Left lobe of liver (tissue), 2 donors: ENCODE data around the gene GABRR2. TPM values are rescaled to one million over a fixed set of nuclear protein-coding genes. Genes with fewer than 3 reads are reported as not detected.
"Not testable (repeated sequence)": the region's sequence is repeated elsewhere in the genome, so short reads cannot be mapped to it uniquely, and the experiment has no call there.

ENCODE experiments used
- ATAC-seq: fragments of 200-7000 bp; cut with Tn5 transposase; one replicate; pipeline ENCODE4 v1.9.1; 2020; ENCODE audit warnings: mild to moderate bottlenecking, moderate library complexity
- DNase-seq: peaks from one replicate; pipeline ENCODE4 v3.0.0-alpha.2; 2020; ENCODE audit warnings: low spot score
- total RNA-seq: library from RNA; stranded (reverse); gene quantifications from one replicate; pipeline ENCODE4 v1.2.1, GENCODE V29; 2021
- donor health status: DM: no; HTN: no; CAD: no; lungs with moderate emphysema.
- donor health status: DM: no; HTN: yes; CAD: no.

Gene GABRR2
- total RNA-seq, 1 donor from 2014 or later, result 0.58 TPM

DNA sequence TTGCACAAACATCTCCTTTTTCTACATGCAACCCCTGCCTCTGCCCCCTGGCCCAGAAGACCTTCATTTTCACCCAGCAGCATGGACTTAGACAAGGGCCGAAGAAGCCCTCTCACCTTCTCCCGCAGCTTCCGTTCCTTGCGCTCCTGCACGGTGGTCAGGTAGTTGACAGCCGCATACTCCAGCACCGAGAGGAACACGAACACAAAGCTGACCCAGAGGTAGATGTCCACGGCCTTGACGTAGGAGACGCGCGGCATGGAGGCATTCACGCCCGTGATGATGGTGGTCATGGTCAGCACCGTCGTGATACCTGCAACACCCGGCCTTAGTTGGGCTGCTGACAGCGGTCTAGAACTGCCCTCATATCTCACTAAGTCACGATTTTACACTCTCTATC, 50.8 kb downstream of the GABRR2 start:
- DNase-seq (peak; percentile 22), ATAC-seq (no peak)

DNA sequence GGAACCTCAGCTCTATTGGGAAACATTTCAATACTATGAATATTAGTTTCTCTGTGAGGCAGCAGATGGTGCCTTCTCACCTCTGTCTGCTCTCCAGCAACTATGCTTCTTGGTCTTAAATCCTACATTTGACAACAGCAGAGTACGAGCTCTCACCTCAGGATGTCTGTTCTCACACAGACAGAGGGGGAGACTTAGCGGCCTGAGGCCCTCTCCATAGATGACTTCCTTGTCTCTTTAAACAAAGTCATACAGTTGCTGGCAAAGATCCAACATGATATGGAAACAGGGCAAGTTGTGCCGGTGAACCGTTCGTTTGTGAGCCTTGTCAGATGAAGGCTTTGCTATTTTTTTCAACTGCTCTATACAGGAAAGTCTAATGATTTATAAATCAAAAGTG, 54.3 kb downstream of the GABRR2 start:
- DNase-seq (peak; percentile 24), ATAC-seq (no peak)

DNA sequence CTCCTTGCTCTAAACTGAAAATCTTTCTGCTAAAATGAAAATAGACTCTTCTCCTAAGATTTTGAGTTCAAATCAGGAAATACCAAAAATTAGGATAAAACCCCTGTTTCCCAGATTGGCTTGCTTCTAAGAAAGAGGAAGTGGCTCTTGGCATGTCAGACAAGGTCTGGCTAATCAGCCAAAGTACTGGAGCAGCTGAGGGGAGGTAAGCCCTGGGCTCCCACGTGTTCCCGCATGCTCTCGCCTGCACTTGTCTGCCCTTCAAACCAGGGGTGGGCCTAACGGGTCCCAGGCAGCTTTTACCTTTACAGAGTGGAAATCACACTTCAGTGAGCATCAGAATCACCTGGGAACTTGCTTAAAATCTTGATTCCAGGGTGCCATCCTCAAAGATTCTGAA, 54.8 kb downstream of the GABRR2 start:
- ATAC-seq, result no peak

GRCh38 chr6:89258912-89259311, 56.2 kb downstream of the GABRR2 start:
- DNase-seq (no peak), ATAC-seq (no peak)

More for the DNA sequence above, 54.8 kb downstream of the GABRR2 start:
- DNase-seq, result peak; percentile 15

DNA sequence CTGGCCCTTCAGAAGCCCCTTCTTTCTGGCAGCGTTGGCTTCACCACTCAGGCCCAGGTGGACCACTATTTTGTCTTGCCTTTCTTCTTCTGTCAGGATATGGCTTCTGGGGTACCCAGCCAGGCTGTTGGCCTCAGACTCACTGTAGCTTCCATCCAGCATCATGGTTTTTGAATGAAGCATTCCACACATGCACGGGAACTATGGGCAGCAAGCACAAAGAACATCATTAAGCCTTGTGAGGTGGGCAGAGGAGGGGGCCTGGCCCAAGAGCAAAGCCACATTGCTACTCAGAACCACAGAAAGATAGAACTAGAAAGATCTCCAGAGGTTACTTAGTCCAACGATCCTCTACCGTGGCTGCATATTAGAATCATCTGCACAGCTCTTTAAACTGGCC, 57.3 kb downstream of the GABRR2 start:
- no peak for ATAC-seq
- DNase-seq, result peak; percentile 12

DNA sequence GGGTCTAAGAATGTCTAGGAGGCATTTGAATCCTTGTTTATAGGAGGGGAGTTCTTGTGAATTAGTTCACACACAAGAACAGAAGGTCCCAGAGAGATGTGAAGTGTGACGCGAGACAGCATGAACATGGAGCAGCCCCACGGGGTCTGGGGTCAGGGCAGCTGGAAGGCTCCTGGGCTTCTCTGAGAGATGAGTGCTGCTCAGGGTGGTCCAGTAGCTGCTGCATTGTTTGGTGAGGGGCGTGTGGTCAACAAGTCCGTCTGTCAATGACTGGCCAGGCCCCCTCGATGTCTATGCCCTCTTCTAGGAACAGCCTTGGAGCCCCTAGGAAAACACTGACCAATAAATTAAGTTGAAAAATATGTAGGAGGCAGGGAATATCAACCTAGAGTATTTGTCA, 57.8 kb downstream of the GABRR2 start:
- ATAC-seq, result no peak
- DNase-seq, result peak; percentile 11

- ATAC-seq, result no peak
Observed at GRCh38 chr6:89255417-89255816, 59.7 kb downstream of the GABRR2 start.

DNA sequence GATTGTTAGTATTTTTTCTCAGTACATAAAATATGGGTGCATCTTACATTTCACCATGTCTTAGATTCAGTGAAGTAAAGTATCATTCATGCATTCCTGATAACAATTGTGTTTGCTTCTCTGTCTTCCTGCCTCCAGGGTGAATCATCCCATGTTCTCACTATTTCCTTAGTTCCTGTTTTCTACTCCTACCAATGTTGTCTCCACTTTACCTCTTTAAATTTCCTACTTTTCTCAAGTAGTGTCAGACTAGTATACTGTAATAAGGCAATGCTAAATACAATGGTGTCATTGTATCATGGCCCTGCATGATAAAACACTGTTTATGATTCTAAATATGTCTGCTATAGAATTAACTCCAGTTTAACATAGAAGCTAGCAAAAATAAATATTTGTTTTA, 60.5 kb downstream of the GABRR2 start:
- ATAC-seq (no peak), DNase-seq (no peak)

More at GRCh38 chr6:89255417-89255816, 59.7 kb downstream of the GABRR2 start:
- no peak for DNase-seq

GRCh38 chr6:89252907-89253306, 62.2 kb downstream of the GABRR2 start:
- DNase-seq, result no peak
- ATAC-seq, result no peak

GRCh38 chr6:89251976-89252375, 63.1 kb downstream of the GABRR2 start:
- DNase-seq (no peak), ATAC-seq (no peak)

DNA sequence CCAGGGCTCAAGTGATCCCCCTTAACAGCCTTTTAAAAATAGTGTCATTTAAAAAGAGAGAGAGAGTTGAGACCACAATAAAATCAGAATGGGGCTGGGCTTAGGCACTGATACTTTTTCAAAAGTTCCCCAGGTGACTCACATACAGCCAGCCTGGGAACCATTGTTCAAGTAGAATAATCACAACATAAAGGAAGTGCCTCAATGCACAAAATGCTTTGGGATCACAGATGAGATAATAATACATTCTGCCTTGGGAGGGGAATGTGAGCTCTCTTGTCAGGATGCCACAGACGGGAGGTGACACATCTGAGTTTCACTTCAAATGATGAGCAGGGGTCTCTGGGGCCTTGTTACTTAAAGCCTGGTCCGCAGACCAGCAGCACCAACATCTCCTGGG, 63.9 kb downstream of the GABRR2 start:
- ATAC-seq (no peak), DNase-seq (no peak)

- DNase-seq (no peak), ATAC-seq (no peak)
Observed at GRCh38 chr6:89250239-89250638, 64.9 kb downstream of the GABRR2 start.

DNA sequence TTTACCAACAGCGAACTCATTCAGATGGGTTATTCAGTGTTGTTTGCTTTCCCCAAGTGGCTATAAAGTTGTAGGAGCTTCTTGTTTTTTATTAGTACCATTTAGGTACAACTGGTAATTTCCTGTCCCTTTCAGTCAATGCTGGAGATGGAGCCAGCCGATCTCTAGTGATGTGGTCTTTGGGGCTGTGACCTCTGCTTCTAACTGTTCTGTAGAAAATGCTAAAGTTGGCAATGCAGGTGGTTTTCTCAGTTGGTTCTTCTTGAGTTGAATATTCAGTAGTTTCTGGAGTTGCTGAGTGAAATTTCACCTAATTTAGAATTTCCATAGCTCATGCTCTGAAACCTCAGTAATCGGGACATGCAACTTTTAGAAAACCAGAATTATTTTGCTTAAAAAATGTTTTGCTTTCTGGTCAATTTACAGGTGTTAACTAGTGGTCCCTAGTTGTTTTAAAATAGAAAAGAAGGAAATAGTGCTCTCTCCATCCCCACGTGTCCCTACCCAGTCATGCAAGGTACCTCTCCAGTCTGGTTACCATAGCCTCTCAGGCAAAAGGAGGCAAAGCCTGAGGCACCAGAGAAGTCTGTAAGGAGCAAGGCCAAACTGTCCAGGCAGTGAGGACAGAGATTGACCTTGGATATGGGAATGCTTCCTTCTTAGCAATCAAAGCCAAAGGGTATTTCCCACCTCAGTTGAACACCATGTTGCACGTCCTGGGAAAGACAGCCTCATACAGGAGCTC, 70.7 kb downstream of the GABRR2 start:
- ATAC-seq (no peak), DNase-seq (no peak)

GRCh38 chr6:89243331-89243629, 71.8 kb downstream of the GABRR2 start:
- ATAC-seq, result no peak
- DNase-seq, result no peak

DNA sequence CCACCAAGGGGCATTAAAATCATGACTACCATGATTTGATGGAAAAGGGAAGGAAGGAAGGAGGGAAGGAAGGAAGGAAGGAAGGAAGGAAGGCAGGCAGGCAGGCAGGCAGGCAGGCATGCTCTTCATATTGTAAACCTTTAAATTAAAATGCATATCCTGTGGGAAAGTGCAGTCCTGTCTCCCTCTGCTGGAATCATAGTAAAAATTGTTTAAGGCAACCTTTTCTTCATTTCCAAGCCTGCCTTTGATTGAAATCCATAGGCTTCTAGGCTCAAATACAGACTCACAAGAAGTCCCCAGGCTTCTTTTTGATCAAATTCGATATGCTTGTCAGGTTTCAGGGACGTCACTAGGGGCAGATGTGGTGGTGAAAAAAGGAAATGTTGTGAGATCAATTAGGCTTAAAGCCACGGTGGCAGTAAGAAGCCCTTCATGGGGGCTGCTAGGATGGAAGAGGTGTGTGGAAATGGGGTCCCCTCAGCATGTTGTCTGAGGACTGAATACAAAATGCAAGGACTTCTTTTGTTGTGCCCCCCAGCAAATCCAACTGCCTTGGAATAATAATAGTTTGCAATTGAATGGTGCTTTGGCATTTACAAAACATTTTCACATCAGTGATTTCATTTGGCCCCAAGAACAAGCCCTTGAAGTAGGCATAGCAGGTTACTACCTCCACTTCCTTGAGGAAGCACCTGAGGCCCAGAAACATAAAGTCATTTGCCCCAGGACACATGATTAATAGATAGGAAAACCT, 72.3 kb downstream of the GABRR2 start:
- ATAC-seq, result peak; percentile 88
- DNase-seq, result no peak

GRCh38 chr6:89239338-89239737, 75.8 kb downstream of the GABRR2 start:
- DNase-seq, result no peak

GRCh38 chr6:89237158-89237557, 77.9 kb downstream of the GABRR2 start:
- no peak for ATAC-seq
- no peak for DNase-seq

More at GRCh38 chr6:89239338-89239737, 75.8 kb downstream of the GABRR2 start:
- ATAC-seq, result peak; percentile 52

- DNase-seq, result not testable (repeated sequence)
Observed at GRCh38 chr6:89233605-89234004, 81.5 kb downstream of the GABRR2 start.

DNA sequence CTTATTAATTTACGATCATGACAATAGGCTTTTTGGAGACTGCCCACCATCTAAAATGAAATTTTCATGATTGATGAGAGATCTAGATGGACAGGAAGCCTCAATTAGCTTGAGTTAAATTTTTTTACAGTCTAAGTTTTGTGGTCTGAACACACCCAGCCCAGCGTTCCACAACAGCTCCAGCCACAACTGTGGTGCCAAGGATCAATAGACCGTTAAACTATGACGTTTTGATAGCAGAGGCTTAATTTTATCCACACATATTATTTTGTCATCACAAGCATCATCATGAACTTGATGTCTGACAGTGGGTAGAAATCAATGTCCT, 92.4 kb downstream of the GABRR2 start:
- ATAC-seq, result no peak

More at GRCh38 chr6:89233605-89234004, 81.5 kb downstream of the GABRR2 start:
- ATAC-seq, result not testable (repeated sequence)

DNA sequence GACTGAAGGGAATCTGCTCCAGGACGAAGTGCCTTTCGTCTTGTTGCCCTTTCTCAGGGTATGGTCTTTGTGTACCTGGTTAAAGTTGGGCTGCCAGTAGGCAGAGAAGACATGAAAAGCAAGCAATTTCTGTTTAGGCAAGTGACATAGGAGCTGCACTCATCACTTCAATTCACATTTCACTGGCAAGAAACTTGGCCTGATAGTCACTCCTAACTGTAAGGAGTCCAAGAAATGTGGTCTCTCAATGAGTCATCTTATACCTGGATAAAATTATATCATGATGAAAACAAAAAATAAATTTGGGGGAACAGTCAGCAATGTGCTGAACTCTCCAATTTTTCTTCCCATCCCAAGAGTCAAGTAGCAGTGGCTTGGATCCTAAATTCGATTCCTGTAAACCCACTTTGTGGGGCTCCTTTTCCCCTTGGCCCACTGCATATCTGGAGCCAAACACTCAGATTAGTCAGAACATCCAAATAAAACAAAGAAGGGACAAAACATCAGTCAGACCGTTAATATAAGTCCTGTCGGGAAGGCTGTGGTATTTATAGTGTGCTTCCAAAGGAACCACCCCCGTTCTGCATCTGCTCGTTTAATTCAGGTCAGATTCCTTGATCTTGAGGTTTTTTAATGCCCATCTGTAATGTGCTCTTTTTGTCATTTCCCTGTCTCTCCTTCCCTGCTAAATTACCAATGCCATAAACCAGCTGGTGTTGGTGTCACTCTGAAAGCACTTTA, 93.0 kb downstream of the GABRR2 start:
- ATAC-seq (no peak), DNase-seq (no peak)

More for the DNA sequence above, 92.4 kb downstream of the GABRR2 start:
- DNase-seq, result no peak

- ATAC-seq (no peak), DNase-seq (no peak)
Observed at GRCh38 chr6:89221129-89221528, 94.0 kb downstream of the GABRR2 start.
